PC-3 (cell line): ENCODE results near the gene TUBA3D. TPM values are rescaled to one million over a fixed set of nuclear protein-coding genes. Genes with fewer than 3 reads are reported as not detected.
"Not testable (repeated sequence)": the region's sequence is repeated elsewhere in the genome, so short reads cannot be mapped to it uniquely, and the experiment has no call there.

Source experiments
- ATAC-seq: fragments of 200-7000 bp; cut with Tn5 transposase; 2 replicates; pipeline ENCODE4 v1.9.1; 2020; ENCODE audit warnings: mild to moderate bottlenecking, moderate library complexity
- Bru-seq: library from RNA; stranded (reverse); fragments of 400-500 nt; gene quantifications from one replicate; lab custom pipeline; 2021; lab: Mats Ljungman, UMichigan
- BruChase-seq, 2 experiments: library from RNA; stranded (reverse); fragments of 400-500 nt; gene quantifications; one replicate each; lab custom pipeline; 2021; lab: Mats Ljungman, UMichigan
- BruUV-seq: library from RNA; stranded (reverse); fragments of 400-500 nt; replicated peaks from 2 replicates; lab custom pipeline; 2021; lab: Mats Ljungman, UMichigan
- CTCF ChIA-PET: fragments of 300-600 bp; sonication (Branson Sonifier 250); formaldehyde crosslinking; loops from one replicate; lab custom pipeline; 2022; ENCODE audit warnings: antibody characterized with exemption; lab: Charles Lee
- POLR2A ChIA-PET: fragments of 300-600 bp; sonication (Branson Sonifier 250); formaldehyde crosslinking; loops from one replicate; lab custom pipeline; 2022; ENCODE audit warnings: antibody characterized with exemption; ENCODE audit not compliant: unreplicated experiment; lab: Charles Lee
- DNase-seq: peaks from one replicate; pipeline ENCODE4 v3.0.0-alpha.2; 2015
- H2AFZ ChIP-seq: fragments of 300-600 bp; sonication (generic); 2 replicates; pipeline ENCODE4 v1.6.0; 2016; ENCODE audit warnings: antibody characterized with exemption, low read length
- H3F3A ChIP-seq: fragments of 300-600 bp; sonication (generic); one replicate; pipeline ENCODE4 v1.6.0; 2017; ENCODE audit warnings: antibody characterized with exemption, low read length, control low read depth, mild to moderate bottlenecking; ENCODE audit not compliant: unreplicated experiment
- H3K27ac ChIP-seq: fragments of 300-600 bp; sonication (generic); 2 replicates; pipeline ENCODE4 v1.5.1; 2016; ENCODE audit warnings: mild to moderate bottlenecking, low read length
- H3K27me3 ChIP-seq: fragments of 300-600 bp; sonication (generic); 2 replicates; pipeline ENCODE4 v1.6.1; 2016; ENCODE audit warnings: low read length, mixed read lengths
- H3K36me3 ChIP-seq: fragments of 300-600 bp; sonication (generic); 2 replicates; pipeline ENCODE4 v1.6.1; 2016; ENCODE audit warnings: low read depth, mixed run types, low read length, mixed read lengths
- H3K4me1 ChIP-seq: fragments of 300-600 bp; sonication (generic); 2 replicates; pipeline ENCODE4 v1.5.1; 2016; ENCODE audit warnings: low read length; ENCODE audit not compliant: insufficient read depth
- H3K4me2 ChIP-seq: fragments of 300-600 bp; sonication (generic); 2 replicates; pipeline ENCODE4 v1.6.0; 2016; ENCODE audit warnings: low read length
- H3K4me3 ChIP-seq: fragments of 300-600 bp; sonication (generic); 2 replicates; pipeline ENCODE4 v1.5.1; 2016; ENCODE audit warnings: mild to moderate bottlenecking, low read length, mixed read lengths
- H3K79me2 ChIP-seq: fragments of 300-600 bp; sonication (generic); 2 replicates; pipeline ENCODE4 v1.6.1; 2017; ENCODE audit warnings: low read length, mixed read lengths
- H3K9ac ChIP-seq: fragments of 300-600 bp; sonication (generic); 2 replicates; pipeline ENCODE4 v1.6.0; 2016; ENCODE audit warnings: mild to moderate bottlenecking, low read length
- H3K9me2 ChIP-seq: fragments of 300-600 bp; sonication (generic); replicated peaks from 2 replicates; pipeline ENCODE4 v1.6.1; 2016; ENCODE audit warnings: mixed run types, low read length, mixed read lengths
- H3K9me3 ChIP-seq: fragments of 300-600 bp; sonication (generic); 2 replicates; pipeline ENCODE4 v1.6.1; 2016; ENCODE audit warnings: low read length, mixed read lengths
- H4K20me1 ChIP-seq: fragments of 300-600 bp; sonication (generic); 2 replicates; pipeline ENCODE4 v1.6.1; 2016; ENCODE audit warnings: low read length, mixed read lengths
- CTCF ChIP-seq: fragments of 300-600 bp; sonication (generic); conservative IDR thresholded peaks from 2 replicates; pipeline ENCODE4 v1.5.1; 2017; ENCODE audit warnings: antibody characterized with exemption, low read depth, mild to moderate bottlenecking, low read length
- EZH2 ChIP-seq: fragments of 300-600 bp; sonication (generic); IDR thresholded peaks from one replicate; pipeline ENCODE4 v1.6.1; 2017; ENCODE audit warnings: antibody characterized with exemption, mild to moderate bottlenecking, low read length; ENCODE audit not compliant: unreplicated experiment
- EZH2phosphoT487 ChIP-seq: fragments of 300-600 bp; sonication (generic); IDR thresholded peaks from 2 replicates; pipeline ENCODE4 v1.6.1; 2018; ENCODE audit warnings: mild to moderate bottlenecking, antibody characterized with exemption, low read length, borderline replicate concordance
- intact Hi-C: fragments of 100-400 bp; cut with micrococcal nuclease; formaldehyde crosslinking; loops from 2 replicates; pipeline ENCODE4 v1.9.0; 2023
- long read RNA-seq: library from polyadenylated mRNA; unstranded; transcript quantifications from one replicate; pipeline ENCODE4 v2.0.0, GENCODE V29; 2021; ENCODE audit not compliant: unreplicated experiment
- total RNA-seq: library from RNA; depleted of rRNA; stranded (reverse); fragments of >200 nt; gene quantifications from 2 replicates; pipeline ENCODE4 v1.2.3, GENCODE V29; 2014; rRNA removed

The TUBA3D gene
- total RNA-seq (not detected in 2 replicates), Bru-seq, nascent RNA (not detected), BruChase-seq, experiment 1, labeled RNA remaining after a 6-hour chase (percentile 13 among the genes with signal in this experiment), BruChase-seq, experiment 2, labeled RNA remaining after a 2-hour chase (not detected)
- long read RNA-seq: 0 reads

GRCh38 chr2:131475831-131476230 is at the start of gene TUBA3D:
TSS of gene TUBA3D (plus strand) at chr2:131476119. CDS start at chr2:131476200, 81 bp downstream.
- DNase-seq (no peak), ATAC-seq (no peak)
- Histone ChIP-seq H4K20me1 (no peaks in the 10 kb centered on the region), H3K27ac (no peak within 1 kb of the TSS), H3K4me1 (no peaks in the 10 kb centered on the region), H3K79me2 (no peaks in the 10 kb centered on the region), H3K27me3 (no peaks in the 10 kb centered on the region), H3K36me3 (no peaks in the 10 kb centered on the region), H3F3A (no peaks in the 10 kb centered on the region), H3K9ac (no peak within 1 kb of the TSS), H3K4me2 (no peak within 1 kb of the TSS), H3K9me3 (no peaks in the 10 kb centered on the region), H3K4me3 (no peak within 1 kb of the TSS), H2AFZ (no peak within 1 kb of the TSS), H3K9me2 (no peaks in the 10 kb centered on the region)
- no peak for TF ChIP-seq CTCF
- no peak for TF ChIP-seq EZH2
- ChIA-PET CTCF (no interaction called here), POLR2A (no interaction called here)
- no TSS peak for BruUV-seq
- intact Hi-C loops: no loop called here

GRCh38 chr2:131426727-131427126 is 49.2 kb upstream of the TUBA3D start:
- POLR2A ChIA-PET: no interaction called here
- Histone ChIP-seq H3K27me3 (peaks cover 78% of the 10 kb centered on the region), H2AFZ (no peak overlapping the region), H3K4me1 (no peaks in the 10 kb centered on the region), H3K36me3 (no peaks in the 10 kb centered on the region), H3K9me3 (no peaks in the 10 kb centered on the region), H3K4me2 (no peak overlapping the region), H3K79me2 (no peaks in the 10 kb centered on the region), H4K20me1 (no peaks in the 10 kb centered on the region), H3K9me2 (no peaks in the 10 kb centered on the region), H3K27ac (no peak overlapping the region), H3F3A (no peaks in the 10 kb centered on the region), H3K4me3 (no peak overlapping the region), H3K9ac (no peak overlapping the region)
- CTCF ChIA-PET: interaction anchor here (0.6 kb wide), 1 partner anchor 629 kb away, joined by 5 read pairs; no protein-coding TSS in a partner anchor
- DNase-seq (no peak), ATAC-seq (no peak)
- BruUV-seq: no TSS peak
- TF ChIP-seq CTCF (no peak), EZH2 (no peak), EZH2phosphoT487 (no peak)
- intact Hi-C loops: no loop called here

- no peaks in the 10 kb centered on the region for H3K79me2 ChIP-seq
- peak; percentile 37; the same call in 1 of the 2 replicates for ATAC-seq
- no peaks in the 10 kb centered on the region for H4K20me1 ChIP-seq
- no TSS peak for BruUV-seq
- H3K27ac ChIP-seq: no peak overlapping the region
- peaks cover 59% of the 10 kb centered on the region for H3K27me3 ChIP-seq
- TF ChIP-seq CTCF (no peak), EZH2phosphoT487 (no peak), EZH2 (no peak)
- H3K9me3 ChIP-seq: no peaks in the 10 kb centered on the region
- intact Hi-C loops: no loop called here
- DNase-seq: peak; percentile 55
- CTCF ChIA-PET: no interaction called here
- H3K36me3 ChIP-seq: no peaks in the 10 kb centered on the region
- POLR2A ChIA-PET: no interaction called here
- no peak overlapping the region for H2AFZ ChIP-seq
- no peaks in the 10 kb centered on the region for H3F3A ChIP-seq
- H3K4me3 ChIP-seq: no peak overlapping the region
- H3K9me2 ChIP-seq: no peaks in the 10 kb centered on the region
- H3K4me1 ChIP-seq: no peaks in the 10 kb centered on the region
- no peak overlapping the region for H3K4me2 ChIP-seq
- no peak overlapping the region for H3K9ac ChIP-seq
Observed at GRCh38 chr2:131431336-131431735, 44.6 kb upstream of the TUBA3D start.

- H3K9me3 ChIP-seq, H3K4me2 ChIP-seq, ATAC-seq, H3K27me3 ChIP-seq, H3K4me1 ChIP-seq, H3K36me3 ChIP-seq, H3K4me3 ChIP-seq, H3F3A ChIP-seq, H2AFZ ChIP-seq, H3K27ac ChIP-seq, intact Hi-C loops, CTCF ChIA-PET, H3K9me2 ChIP-seq, POLR2A ChIA-PET, H3K9ac ChIP-seq, DNase-seq, BruUV-seq, H4K20me1 ChIP-seq, H3K79me2 ChIP-seq: not testable (repeated sequence)
Observed at GRCh38 chr2:131440742-131441468, 35.0 kb upstream of the TUBA3D start.
